ENCODE results near the gene BCAS4. TPM values are rescaled to one million over a fixed set of nuclear protein-coding genes. Genes with fewer than 3 reads are reported as not detected.
"Not testable (repeated sequence)": the region's sequence is repeated elsewhere in the genome, so short reads cannot be mapped to it uniquely, and the experiment has no call there.

The BCAS4 gene
- total RNA-seq, 1 donor from 2014 or later, result 7.8 TPM

GRCh38 chr20:50777373-50777772 is 17.5 kb upstream of the BCAS4 start:
- Mint-ChIP-seq H3K9me3 (no peaks in the 10 kb centered on the region), H3K27ac (no peak overlapping the region), H3K27me3 (ENCODE audit: insufficient read depth) (peaks cover 11% of the 10 kb centered on the region), H3K4me1 (ENCODE audit: low read depth) (no peaks in the 10 kb centered on the region), H3K36me3 (ENCODE audit: low read depth) (no peaks in the 10 kb centered on the region), H3K4me3 (no peak overlapping the region)
- DNase-seq (ENCODE audit: low spot score), result no peak
- intact Hi-C loops (cut with micrococcal nuclease), result no loop called here

GRCh38 chr20:50778994-50779393 is 15.9 kb upstream of the BCAS4 start:
- H3K36me3 Mint-ChIP-seq (ENCODE audit: low read depth); H3K4me1 Mint-ChIP-seq (ENCODE audit: low read depth): not testable (repeated sequence)
- peaks cover 13% of the 10 kb centered on the region for H3K27me3 Mint-ChIP-seq (ENCODE audit: insufficient read depth)

DNA sequence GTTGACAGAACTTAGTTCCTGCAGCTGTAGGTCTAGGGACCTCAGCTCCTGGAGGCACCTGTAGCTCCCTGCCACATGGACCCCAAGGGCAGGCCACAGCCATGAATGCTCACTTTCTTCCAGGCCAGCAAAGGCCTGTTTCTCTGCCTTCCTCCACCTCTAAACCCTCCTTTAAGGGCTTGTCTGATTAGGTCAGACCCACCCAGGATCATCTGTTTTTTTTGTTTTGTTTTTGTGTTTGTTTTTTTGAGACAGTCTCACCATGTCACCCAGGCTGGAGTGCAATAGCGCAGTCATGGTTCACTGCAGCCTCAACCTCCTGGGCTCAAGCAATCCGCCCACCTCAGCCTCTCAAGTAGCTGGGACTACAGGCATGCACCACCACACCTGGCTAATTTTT is 11.5 kb upstream of the BCAS4 start:
- Mint-ChIP-seq H3K36me3 (ENCODE audit: low read depth) (no peaks in the 10 kb centered on the region), H3K4me1 (ENCODE audit: low read depth) (no peaks in the 10 kb centered on the region), H3K4me3 (no peak overlapping the region), H3K27ac (no peak overlapping the region), H3K9me3 (no peaks in the 10 kb centered on the region), H3K27me3 (ENCODE audit: insufficient read depth) (peaks cover 18% of the 10 kb centered on the region)
- intact Hi-C loops (cut with micrococcal nuclease), result no loop called here
- DNase-seq (ENCODE audit: low spot score), result no peak

More at GRCh38 chr20:50778994-50779393, 15.9 kb upstream of the BCAS4 start:
- intact Hi-C loops (cut with micrococcal nuclease); H3K4me3 Mint-ChIP-seq; H3K27ac Mint-ChIP-seq; DNase-seq (ENCODE audit: low spot score); H3K9me3 Mint-ChIP-seq: not testable (repeated sequence)

GRCh38 chr20:50783903-50784302 is 11.0 kb upstream of the BCAS4 start:
- DNase-seq (ENCODE audit: low spot score), result no peak
- H3K27ac Mint-ChIP-seq, result no peak overlapping the region
- no peak overlapping the region for H3K4me3 Mint-ChIP-seq
- no peaks in the 10 kb centered on the region for H3K4me1 Mint-ChIP-seq (ENCODE audit: low read depth)
- no peaks in the 10 kb centered on the region for H3K36me3 Mint-ChIP-seq (ENCODE audit: low read depth)
- intact Hi-C loops (cut with micrococcal nuclease), result no loop called here
- H3K27me3 Mint-ChIP-seq (ENCODE audit: insufficient read depth), result peaks cover 18% of the 10 kb centered on the region
- H3K9me3 Mint-ChIP-seq, result no peaks in the 10 kb centered on the region

DNA sequence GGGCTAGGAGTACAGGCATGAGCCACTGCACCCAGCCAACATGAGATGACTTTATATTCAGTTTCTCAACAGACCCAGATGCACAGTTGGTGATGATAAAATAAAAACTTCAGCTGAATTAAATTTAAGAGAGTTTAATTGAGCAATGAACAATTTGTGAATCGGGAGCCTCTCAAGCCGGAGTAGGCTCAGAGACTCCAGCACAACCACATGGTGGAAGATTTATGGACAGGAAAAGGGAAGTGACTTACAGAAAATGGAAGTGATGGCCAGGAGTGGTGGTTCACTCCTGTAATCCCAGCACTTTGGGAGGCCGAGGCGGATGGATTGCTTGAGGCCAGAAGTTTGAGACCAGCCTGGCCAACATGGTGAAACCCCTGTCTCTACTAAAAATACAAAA is 10.4 kb upstream of the BCAS4 start:
- intact Hi-C loops (cut with micrococcal nuclease), result no loop called here
- H3K9me3 Mint-ChIP-seq, result no peaks in the 10 kb centered on the region
- H3K4me3 Mint-ChIP-seq, result no peak overlapping the region
- H3K36me3 Mint-ChIP-seq (ENCODE audit: low read depth), result no peaks in the 10 kb centered on the region
- H3K27me3 Mint-ChIP-seq (ENCODE audit: insufficient read depth), result peaks cover 16% of the 10 kb centered on the region
- no peak overlapping the region for H3K27ac Mint-ChIP-seq
- no peaks in the 10 kb centered on the region for H3K4me1 Mint-ChIP-seq (ENCODE audit: low read depth)
- DNase-seq (ENCODE audit: low spot score), result no peak

GRCh38 chr20:50786703-50787102 is 8.2 kb upstream of the BCAS4 start:
- Mint-ChIP-seq H3K4me3 (no peak overlapping the region), H3K27ac (no peak overlapping the region), H3K27me3 (ENCODE audit: insufficient read depth) (peaks cover 11% of the 10 kb centered on the region), H3K9me3 (no peaks in the 10 kb centered on the region), H3K36me3 (ENCODE audit: low read depth) (no peaks in the 10 kb centered on the region), H3K4me1 (ENCODE audit: low read depth) (no peaks in the 10 kb centered on the region)
- no peak for DNase-seq (ENCODE audit: low spot score)
- intact Hi-C loops (cut with micrococcal nuclease), result no loop called here

DNA sequence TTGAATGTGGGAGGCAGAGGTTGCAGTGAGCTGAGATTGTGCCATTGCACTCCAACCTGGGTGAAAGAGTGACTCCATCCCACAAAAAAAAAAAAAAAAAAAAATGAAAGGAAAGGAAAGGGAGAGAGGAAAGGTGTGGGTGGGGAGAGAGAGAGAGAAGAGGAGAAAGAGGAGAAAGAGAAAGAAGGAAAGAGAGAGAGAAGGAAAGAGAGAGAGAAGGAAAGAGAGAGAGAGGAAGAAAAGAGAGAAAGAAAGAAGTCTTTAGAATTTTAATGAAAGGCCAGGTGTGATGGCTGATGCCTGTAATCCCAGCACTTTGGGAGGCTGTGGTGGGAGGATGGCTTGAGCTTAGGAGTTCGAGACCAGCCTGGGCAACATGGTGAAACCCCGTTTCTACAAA is 7.7 kb upstream of the BCAS4 start:
- Mint-ChIP-seq H3K4me1 (ENCODE audit: low read depth) (no peaks in the 10 kb centered on the region), H3K36me3 (ENCODE audit: low read depth) (no peaks in the 10 kb centered on the region), H3K4me3 (no peak overlapping the region), H3K9me3 (no peaks in the 10 kb centered on the region), H3K27me3 (ENCODE audit: insufficient read depth) (peaks cover 11% of the 10 kb centered on the region), H3K27ac (no peak overlapping the region)
- intact Hi-C loops (cut with micrococcal nuclease), result no loop called here
- no peak for DNase-seq (ENCODE audit: low spot score)

GRCh38 chr20:50788045-50788991 is 6.5 kb upstream of the BCAS4 start:
- Mint-ChIP-seq H3K27me3 (ENCODE audit: insufficient read depth) (peaks cover 9% of the 10 kb centered on the region), H3K36me3 (ENCODE audit: low read depth) (no peaks in the 10 kb centered on the region), H3K4me3 (no peak overlapping the region), H3K27ac (no peak overlapping the region), H3K4me1 (ENCODE audit: low read depth) (no peaks in the 10 kb centered on the region), H3K9me3 (no peaks in the 10 kb centered on the region)
- intact Hi-C loops (cut with micrococcal nuclease), result no loop called here
- no peak for DNase-seq (ENCODE audit: low spot score)

- Mint-ChIP-seq H3K36me3 (ENCODE audit: low read depth) (no peaks in the 10 kb centered on the region), H3K27ac (peak overlapping the region; percentile 18), H3K27me3 (ENCODE audit: insufficient read depth) (peaks cover 6% of the 10 kb centered on the region), H3K9me3 (no peaks in the 10 kb centered on the region), H3K4me1 (ENCODE audit: low read depth) (no peaks in the 10 kb centered on the region), H3K4me3 (no peak overlapping the region)
- intact Hi-C loops (cut with micrococcal nuclease), result loop anchor here (1.0 to 10.0 kb wide), 4 partner anchors 122 to 195 kb away; partner anchors contain the start of genes DPM1 and MOCS3
- DNase-seq (ENCODE audit: low spot score), result no peak
Measured at GRCh38 chr20:50789968-50790650, 4.8 kb upstream of the BCAS4 start.

DNA sequence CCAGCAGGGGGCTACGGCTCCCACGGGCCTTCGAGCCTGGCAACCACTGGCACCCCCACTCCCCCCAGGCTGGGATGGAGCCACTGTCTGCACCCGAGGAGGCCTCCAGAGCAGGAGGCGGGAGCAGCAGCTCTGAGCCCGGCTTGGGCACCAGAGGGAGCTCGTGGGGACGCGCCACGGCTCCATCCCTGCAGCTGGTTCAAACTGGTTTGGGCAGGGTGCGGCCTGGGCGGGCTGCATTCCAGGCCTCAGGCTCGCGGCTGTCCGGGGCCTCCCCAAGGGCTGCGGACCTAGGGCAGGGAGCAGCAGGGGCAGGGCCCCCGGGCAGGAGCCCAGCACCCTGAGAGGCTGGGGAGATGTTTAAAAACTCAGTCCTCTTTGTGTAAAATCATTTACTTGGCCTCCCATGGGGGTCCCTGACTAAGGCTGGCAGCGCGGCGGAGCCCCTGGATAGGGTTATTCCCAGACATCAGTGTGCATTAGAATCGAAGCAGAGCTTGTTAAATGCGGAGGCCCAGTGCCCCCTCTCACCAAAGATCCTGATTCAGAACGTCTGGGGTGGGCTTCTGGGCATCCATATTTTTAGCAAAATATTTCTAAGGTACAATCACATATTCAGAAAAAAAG is 4.1 kb upstream of the BCAS4 start:
- DNase-seq (ENCODE audit: low spot score), result peak; percentile 71
- intact Hi-C loops (cut with micrococcal nuclease), result loop anchor here (1.0 to 10.0 kb wide), 4 partner anchors 122 to 194 kb away; partner anchors contain the start of genes DPM1 and MOCS3
- no peaks in the 10 kb centered on the region for H3K9me3 Mint-ChIP-seq
- peaks cover 6% of the 10 kb centered on the region for H3K27me3 Mint-ChIP-seq (ENCODE audit: insufficient read depth)
- H3K36me3 Mint-ChIP-seq (ENCODE audit: low read depth), result no peaks in the 10 kb centered on the region
- no peak overlapping the region for H3K4me3 Mint-ChIP-seq
- peak overlapping the region; percentile 52 for H3K27ac Mint-ChIP-seq
- peaks cover 5% of the 10 kb centered on the region for H3K4me1 Mint-ChIP-seq (ENCODE audit: low read depth)

GRCh38 chr20:50792708-50793574 is 1.9 kb upstream of the BCAS4 start:
- no peaks in the 10 kb centered on the region for H3K9me3 Mint-ChIP-seq
- intact Hi-C loops (cut with micrococcal nuclease), result loop anchor here (5.0 to 10.0 kb wide), 2 partner anchors 119 to 192 kb away; no protein-coding TSS in a partner anchor
- no peaks in the 10 kb centered on the region for H3K27me3 Mint-ChIP-seq (ENCODE audit: insufficient read depth)
- no peaks in the 10 kb centered on the region for H3K36me3 Mint-ChIP-seq (ENCODE audit: low read depth)
- H3K4me3 Mint-ChIP-seq, result no peak overlapping the region
- H3K4me1 Mint-ChIP-seq (ENCODE audit: low read depth), result peaks cover 7% of the 10 kb centered on the region
- no peak for DNase-seq (ENCODE audit: low spot score)
- H3K27ac Mint-ChIP-seq, result no peak overlapping the region

DNA sequence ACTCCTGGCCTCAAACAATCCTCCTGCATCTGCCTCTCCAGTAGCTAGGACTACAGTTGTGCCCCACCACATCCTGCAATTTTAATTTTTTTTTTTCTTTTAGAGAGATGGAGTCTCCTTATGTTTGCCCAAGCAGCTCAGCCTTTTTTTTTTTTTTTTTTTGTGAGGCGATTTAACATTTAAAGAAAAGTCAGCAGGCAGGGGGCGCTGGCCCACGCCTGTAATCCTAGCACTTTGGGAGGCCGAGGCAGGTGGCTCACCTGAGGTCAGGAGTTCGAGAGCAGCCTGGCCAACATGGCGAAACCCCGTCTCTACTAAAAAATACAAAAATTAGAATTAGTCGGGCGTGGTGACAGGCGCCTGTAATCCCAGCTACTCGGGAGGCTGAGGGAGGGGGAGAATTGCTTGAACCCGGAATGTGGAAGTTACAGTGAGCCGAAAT is 1.3 kb upstream of the BCAS4 start:
- H3K27ac Mint-ChIP-seq, result not testable (repeated sequence)

More for the DNA sequence above, 1.3 kb upstream of the BCAS4 start:
- H3K9me3 Mint-ChIP-seq; H3K4me1 Mint-ChIP-seq (ENCODE audit: low read depth); H3K36me3 Mint-ChIP-seq (ENCODE audit: low read depth); H3K27me3 Mint-ChIP-seq (ENCODE audit: insufficient read depth): not testable (repeated sequence)
- intact Hi-C loops (cut with micrococcal nuclease), result loop anchor here (1.0 to 10.0 kb wide), 6 partner anchors 25 to 513 kb away; no protein-coding TSS in a partner anchor
- H3K4me3 Mint-ChIP-seq, result peak overlapping the region; percentile 62
- peak; percentile 34 for DNase-seq (ENCODE audit: low spot score)

All from activated T-helper 1 cell treated with anti-CD3 and anti-CD28 coated beads, Interleukin-12 subunit alpha, Interleukin-12 subunit beta, Interleukin-2, Interleukin-4 antibody, amounts not matched to agents 30 ng/mL and 10 ng/mL and 1 ng/mL, durations not matched to agents 14 hours and 24 hours and 36 hours (primary cell).